Uterus (tissue), 2 donors: Measurements from ENCODE around the gene SLC6A9.

ENCODE experiments used
- CTCF ChIP-seq, 4 experiments: fragments of 200-600 bp in 2 of 4; fragments of 450-650 bp in 2 of 4; sonication (generic) in 2 of 4; IDR thresholded peaks; one replicate each; pipeline ENCODE4 v1.5.1; 2016 to 2019; ENCODE audit warnings: antibody characterized with exemption in 4 of 4, mild to moderate bottlenecking in 2 of 4, moderate library complexity in 1 of 4
- POLR2A ChIP-seq, 2 donors: fragments of 450-650 bp; IDR thresholded peaks; one replicate each; pipeline ENCODE4 v1.6.1; 2016; ENCODE audit warnings: antibody characterized with exemption in 2 of 2, mild to moderate bottlenecking in 1 of 2, moderate library complexity in 1 of 2

DNA sequence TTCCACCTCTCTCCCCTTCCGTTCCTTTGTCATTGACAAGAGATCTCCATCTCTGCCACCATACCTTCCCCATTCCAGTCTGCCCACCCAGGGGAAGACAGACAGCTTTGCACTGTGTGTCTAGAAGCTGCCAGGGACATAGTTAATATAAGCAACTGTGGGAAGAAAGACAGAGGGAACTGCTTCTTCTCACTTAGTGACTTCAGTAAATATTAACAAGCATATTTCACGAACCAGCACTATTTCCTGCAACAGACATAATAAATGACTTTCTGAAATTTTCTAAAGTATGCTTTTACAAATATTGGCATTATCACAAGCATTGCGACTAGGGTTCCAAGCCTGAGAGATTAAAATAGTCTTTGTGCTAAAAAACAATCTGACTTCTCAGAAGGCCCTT is 43.2 kb upstream of the SLC6A9 start:
- TF ChIP-seq CTCF (IDR thresholded peaks at IDR 0.05) (no peak), POLR2A (IDR thresholded peaks at IDR 0.05) (no peak)
